Measurements from ENCODE around the gene ETV6. TPM values are rescaled to one million over a fixed set of nuclear protein-coding genes. Genes with fewer than 3 reads are reported as not detected.

The ETV6 gene
- total and polyA plus RNA-seq, 2 of the 8 experiments (the other 6 are each of a cell fraction or from before 2014, with no cell fraction given), result 5.5 to 23.9 TPM

- no peak for TF ChIP-seq POU5F1 (IDR thresholded peaks at IDR 0.05; ENCODE audit: low read depth, low read length)
- TF ChIP-seq CTBP2 (IDR thresholded peaks at IDR 0.05; ENCODE audit: borderline replicate concordance, insufficient read depth, insufficient read length, low read length), result no peak
- TF ChIP-seq SUZ12 (IDR thresholded peaks at IDR 0.05; ENCODE audit: low read length), result no peak
- TF ChIP-seq RAD21 (IDR thresholded peaks at IDR 0.05 in 1 of 2, conservative IDR thresholded peaks at IDR 0.05 in 1 of 2; ENCODE audit: low read depth in 2 of 2, low read length in 2 of 2), result peak in 1 of 2 experiments; percentile 11; a peak in 2 of 4 replicates
- TF ChIP-seq TAF1 (IDR thresholded peaks at IDR 0.05; ENCODE audit: low read depth, low read length), result 0 out of 2 replicates have a peak, but pooled peaks have one; percentile 12
Measured at GRCh38 chr12:11753150-11753499, 103.7 kb downstream of the ETV6 start (continued).

Data from H1 (cell line).